DMS 273 (cell line): ENCODE measurements around the gene GEMIN7.
A peak's percentile ranks its signal among the peaks of the same experiment; 100 is the strongest.

Experiments used
- DNase-seq: peaks from one replicate; lab custom pipeline; 2025; ENCODE audit not compliant: unreplicated experiment; lab: John Stamatoyannopoulos, UW

GEMIN7 gene, protein sequence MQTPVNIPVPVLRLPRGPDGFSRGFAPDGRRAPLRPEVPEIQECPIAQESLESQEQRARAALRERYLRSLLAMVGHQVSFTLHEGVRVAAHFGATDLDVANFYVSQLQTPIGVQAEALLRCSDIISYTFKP

DNA sequence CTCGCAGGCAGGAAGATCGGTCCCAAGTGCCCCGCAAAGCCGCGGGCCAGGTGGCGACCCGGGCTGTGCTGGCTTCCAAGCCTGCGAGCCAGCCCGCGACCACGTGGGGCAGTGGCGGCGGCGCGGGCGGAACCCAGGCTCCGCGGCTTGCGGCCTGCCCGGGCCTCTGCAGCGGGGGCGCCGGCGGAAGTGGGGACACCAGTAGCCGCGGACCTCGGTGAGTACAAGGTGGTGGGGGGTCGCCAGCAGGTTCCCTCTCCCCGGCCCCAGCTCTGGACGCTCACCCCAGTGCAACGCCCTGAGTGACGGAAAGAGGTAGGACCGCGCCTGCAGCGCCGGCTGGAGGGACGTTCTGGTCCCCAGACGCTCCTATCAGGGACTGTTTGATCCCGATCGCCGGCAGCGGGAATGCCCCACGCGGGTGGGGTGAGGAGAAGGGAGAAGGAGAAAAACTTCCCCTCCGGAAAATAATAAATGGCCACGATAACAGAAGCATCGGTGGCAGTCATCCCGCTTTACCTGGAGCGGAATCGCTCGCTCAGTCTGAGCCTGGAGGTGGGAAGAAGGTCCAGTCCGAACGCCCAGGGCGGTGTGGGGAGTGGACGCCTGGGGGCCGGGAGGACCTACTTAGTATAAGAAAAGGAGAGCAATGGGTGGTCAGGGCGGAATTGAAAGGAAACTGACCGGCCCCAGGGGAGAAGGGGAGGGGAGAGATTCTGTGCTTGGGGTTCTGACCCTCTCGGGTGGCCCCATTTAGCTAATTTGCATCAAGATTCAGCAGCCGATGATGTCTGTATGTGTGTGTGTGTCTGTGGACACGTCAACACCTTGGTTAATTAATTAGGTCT is at the start of gene GEMIN7:
TSS of gene GEMIN7 (plus strand) at position 198 of the 848 bp plus-strand sequence. CDS start 10,855 bp downstream, outside the sequence.
- peak; percentile 94 for DNase-seq

DNA sequence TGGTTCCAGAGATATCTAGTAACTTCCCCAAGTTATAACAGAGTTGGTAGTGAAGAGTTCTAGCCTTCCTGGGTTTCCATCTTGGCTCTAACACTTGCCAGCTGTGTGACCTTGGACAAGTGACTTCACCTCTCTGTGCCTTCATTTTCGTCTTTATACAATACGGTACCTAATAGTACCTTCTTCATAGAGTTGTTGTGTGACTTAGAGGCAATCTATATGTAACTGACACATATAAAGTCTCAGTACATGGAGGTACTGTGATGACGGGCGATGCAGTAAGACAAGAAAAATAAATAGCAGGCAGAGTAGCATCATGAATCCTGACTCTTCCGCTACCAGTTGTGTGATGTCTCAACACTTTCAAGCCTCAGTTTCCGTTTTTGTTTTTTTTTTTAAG is 48.2 kb upstream of the GEMIN7 start:
- no peak for DNase-seq

DNA sequence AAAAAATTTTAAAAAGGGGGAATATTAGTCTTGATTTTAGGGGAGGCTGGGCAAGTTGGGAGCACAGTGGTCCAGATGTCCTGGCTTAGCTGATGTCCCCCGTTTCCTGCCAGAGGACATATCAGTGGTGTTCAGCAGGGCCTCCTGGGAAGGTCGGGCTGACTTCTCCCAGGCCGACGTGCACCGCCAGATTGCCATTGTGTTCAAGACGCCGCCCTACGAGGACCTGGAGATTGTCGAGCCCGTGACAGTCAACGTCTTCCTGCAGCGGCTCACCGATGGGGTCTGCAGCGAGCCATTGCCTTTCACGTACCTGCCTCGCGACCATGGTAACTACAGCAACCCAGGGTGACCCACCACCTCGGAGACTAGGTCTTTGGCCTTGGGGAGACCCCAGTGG is 46.6 kb upstream of the GEMIN7 start:
- DNase-seq, result no peak

DNA sequence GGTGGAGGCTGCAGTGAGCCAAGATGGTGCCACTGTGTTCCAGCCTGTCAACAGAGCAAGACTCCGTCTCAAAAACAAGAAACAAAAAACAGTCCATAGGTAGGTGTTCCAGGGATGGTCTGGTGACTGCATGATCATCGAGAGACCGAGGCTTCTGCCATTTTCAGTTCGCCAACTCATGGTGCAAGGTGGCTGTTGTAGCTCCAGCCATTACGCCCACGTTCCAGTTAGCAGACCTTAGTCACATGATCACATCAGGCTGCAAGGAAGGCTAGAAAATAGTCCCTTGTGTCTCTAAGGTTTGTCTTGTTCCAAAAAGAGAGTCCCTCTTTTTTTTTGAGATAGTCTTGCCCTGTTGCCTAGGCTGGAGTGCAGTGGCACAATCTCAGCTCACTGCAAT is 43.3 kb upstream of the GEMIN7 start:
- DNase-seq, result no peak

DNA sequence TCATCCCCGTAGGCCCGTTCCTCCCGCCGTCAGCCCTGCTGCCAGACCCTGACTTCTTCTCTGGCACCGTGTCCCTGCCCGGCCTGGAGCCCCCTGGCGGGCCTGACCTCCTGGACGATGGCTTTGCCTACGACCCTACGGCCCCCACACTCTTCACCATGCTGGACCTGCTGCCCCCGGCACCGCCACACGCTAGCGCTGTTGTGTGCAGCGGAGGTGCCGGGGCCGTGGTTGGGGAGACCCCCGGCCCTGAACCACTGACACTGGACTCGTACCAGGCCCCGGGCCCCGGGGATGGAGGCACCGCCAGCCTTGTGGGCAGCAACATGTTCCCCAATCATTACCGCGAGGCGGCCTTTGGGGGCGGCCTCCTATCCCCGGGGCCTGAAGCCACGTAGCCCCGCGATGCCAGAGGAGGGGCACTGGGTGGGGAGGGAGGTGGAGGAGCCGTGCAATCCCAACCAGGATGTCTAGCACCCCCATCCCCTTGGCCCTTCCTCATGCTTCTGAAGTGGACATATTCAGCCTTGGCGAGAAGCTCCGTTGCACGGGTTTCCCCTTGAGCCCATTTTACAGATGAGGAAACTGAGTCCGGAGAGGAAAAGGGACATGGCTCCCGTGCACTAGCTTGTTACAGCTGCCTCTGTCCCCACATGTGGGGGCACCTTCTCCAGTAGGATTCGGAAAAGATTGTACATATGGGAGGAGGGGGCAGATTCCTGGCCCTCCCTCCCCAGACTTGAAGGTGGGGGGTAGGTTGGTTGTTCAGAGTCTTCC is 41.5 kb upstream of the GEMIN7 start:
- no peak for DNase-seq

DNA sequence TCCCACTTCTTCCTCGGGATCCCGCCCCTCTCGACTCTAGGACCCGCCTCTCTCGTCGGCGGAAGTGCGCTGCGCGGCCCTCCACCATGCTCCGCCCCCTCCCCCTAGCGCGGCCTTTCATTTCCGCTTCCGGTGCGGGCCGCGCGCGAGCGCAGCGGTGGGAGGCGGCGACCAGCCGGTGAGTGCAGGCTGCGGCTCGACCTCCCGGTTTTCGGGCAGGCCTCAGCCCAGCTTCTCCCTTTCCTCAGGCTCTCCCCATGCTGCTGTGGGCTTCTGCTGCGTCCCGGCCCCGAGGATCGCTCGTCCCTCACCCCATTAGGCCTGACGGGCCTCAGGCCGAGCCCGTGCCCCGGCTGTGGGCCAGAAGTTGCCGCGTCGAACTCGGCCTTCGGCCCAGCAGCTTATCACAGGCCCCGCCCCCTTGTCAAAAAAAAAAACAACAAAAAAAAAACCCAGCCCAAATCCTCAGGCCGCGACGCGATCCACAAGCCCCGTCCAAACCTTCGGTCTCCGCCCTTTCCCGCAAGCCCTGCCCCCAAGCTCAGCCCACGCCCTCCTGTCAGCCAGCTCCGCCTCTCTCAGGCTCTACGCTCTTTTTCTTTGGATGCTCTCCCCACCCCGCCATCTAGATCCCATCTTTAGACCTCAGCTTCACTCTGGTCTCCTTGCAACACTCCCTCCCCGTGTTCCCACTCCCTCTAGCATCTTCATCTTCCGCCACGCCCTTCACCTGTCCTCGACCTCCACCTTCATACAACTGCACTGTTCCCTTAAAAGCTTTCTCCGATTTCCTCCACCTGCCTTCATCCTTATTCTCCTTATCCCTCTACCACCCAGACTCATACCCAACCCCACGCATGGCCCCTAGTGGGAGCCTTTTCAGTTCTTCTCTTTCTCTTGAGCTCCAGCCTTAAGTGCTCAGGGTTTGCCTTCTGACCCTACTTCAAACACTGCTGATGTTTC is 39.8 kb upstream of the GEMIN7 start, which contains the start of gene CLASRP:
TSS of gene CLASRP (plus strand) at position 115 of the 963 bp plus-strand sequence. CDS start 1,168 bp downstream, outside the sequence.
- peak; percentile 97 for DNase-seq

DNA sequence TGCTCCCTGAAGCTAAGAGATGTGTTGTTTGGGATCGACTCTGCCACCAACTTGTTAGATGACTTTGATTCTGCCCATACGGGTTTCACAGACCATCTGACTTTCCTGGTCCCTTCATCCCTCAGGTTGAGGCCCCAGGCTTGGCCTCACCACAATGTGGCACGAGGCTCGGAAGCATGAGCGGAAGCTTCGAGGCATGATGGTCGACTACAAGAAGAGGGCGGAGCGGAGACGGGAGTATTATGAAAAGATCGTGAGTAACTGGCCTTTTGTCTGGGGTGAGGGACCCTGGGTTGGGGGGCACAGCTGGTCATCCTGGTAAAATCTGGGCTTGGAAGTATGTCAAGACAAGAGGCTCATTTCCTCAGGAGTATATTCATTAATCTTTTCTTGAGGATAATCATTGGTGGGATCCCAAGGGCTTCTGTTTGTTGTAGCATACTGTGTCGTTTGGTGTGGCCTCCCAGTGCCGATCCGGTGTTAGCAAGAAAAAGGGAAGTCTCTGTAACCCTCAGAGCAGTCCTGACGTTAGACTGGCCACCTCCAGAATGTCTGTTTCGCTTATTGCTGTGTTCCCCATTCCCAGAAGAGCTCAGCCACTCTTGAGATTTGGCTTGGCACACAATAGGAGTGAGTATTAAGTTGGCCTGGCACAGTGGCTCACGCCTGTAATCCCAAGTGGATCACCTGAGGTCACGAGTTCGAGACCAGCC is 38.8 kb upstream of the GEMIN7 start:
- no peak for DNase-seq

DNA sequence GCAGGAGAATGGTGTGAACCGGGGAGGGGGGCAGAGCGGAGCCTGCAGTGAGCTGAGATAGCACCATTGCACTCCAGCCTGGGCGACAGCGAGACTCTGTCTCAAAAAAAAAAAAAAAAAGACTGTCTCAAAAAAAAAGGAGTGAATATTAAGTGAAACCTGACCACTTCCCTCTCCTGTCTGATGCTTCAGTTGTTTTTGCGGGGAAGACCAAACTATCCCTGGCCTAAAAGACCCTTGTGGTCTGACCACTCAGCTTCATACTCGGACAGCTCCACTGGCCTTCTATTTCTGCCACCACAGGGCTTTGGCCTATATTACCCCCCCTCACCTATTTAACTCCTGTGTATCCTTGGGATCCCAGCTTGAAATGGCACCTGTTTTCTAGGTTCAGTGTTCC is 37.9 kb upstream of the GEMIN7 start:
- no peak for DNase-seq

DNA sequence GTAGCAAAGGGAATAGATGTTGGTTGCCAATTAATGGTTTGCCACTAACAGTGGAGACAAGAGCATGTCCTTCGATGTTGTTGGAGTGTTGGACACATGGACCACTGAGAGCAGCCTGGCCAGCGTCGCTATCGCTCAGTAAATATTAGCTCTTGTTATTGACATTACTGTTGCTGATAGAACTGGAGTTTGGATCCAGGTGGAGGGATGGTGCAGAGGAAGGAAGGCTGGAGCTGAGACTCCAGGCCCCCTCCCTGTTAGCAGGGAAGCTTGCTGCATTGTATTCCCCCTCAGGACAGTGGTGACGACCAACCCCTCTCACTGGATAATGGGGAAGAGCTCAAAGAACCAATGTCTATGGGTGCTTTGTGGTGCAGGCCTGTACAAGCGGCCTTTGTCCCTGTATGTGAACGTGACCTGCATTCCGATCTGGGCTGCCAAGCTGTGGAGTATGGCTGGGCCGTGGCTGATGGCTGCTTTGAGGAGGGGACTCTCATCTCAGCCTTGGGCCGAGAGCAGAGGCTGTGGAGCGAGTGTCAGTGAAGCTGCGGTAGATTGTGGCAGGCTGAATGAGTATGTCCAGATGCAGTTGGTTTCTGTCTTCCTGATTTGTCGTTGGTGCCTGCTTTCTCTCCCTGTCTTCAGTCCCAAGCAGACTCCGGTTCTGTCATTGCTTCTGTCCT is 33.2 kb upstream of the GEMIN7 start:
- DNase-seq, result no peak

DNA sequence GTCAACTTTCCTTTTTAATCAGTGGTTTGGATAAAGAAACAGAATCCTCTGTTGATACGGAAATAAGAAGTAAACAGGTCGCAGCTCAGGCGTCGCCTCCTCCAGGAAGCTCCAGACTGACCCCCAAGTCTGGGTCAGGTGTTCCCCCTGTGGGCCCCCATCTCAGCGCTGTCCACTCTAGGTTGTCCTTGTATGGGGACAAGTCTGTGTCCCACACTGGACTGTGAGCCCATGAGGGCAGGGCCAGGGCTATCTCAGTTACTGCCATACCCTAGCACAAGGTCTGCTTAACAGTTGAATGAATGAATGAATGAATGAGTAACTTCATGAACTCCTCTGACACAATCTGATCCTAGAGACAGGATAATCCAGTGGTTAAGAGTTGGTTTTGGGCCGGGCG is 32.7 kb upstream of the GEMIN7 start:
- no peak for DNase-seq

DNA sequence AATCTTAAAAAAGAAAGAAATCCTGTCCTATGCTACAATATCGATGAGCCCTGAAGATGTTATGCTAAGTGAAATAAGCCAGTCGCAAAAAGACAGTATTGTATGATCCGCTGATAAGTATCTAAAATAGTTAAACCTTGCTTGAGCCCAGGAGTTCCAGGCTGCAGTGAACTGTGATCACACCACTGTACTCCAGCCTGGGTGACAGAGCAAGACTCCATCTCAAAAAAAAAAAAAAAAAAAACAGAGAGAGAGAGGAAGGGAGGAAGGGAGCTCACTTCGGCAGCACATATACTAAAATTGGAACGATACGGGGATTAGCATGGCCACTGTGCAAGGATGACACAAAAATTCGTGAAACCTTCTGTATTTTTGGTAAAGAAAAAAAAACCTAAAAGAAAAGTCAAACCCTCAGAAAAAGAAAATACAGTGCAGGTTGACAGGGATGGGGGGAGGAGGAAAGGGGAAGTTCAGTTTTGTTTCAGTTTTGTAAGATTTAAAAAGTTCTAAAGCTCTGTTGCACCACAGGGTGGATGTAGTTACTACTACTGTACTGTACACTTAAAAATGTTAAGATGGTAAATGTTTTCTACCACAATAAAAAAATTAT is 31.8 kb upstream of the GEMIN7 start:
- DNase-seq, result no peak

DNA sequence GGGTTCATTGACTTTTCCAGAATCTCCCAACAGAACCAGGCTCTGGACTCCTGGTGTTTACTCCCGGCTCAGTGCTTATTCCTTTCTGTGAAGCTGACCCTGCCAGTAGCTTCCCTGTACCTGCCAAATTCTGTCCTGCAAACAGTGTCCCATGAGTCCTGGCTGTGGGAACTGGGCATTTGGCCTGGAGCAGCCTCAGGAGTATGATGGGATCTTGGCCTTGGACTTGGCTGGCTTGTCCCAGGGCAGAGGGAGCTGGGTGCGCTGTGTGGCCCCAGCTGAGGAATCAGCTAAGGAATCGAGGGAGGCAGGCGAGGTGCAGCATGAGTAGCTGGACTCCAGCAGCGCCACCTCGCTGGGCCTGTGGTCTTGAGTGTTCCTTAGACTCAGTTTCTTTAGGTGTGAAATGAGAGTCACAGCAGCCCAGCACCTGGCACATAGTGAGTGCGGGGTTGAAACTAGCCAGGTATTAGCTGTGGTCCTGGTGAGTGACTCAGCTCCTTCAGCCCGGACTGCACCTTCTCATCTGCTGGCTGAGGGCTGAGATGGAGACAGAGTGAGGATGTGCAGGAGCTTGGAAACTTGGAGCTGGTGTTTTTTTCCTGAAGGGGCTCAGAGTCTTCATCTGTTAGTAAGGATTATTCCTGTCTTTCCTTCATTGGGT is 29.9 kb upstream of the GEMIN7 start:
- DNase-seq, result no peak

DNA sequence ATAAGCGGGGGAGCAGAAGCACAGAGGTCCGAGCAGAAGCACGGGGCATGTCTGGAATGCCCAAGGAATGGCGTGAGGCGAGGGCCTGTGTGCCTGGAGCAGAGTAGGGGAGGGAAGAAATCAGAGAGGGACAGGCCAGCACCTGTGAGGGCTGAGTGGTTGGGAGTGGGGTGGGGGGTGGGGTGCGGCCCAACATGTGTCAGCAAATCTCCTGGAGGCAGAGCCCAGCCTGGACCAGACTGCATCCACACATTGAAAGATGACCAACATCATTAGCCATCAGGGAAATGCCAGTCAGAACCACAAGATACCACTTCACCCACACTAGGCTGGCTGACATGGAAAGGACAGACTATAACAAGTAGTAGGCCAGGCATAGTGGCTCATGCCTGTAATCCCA is 29.0 kb upstream of the GEMIN7 start:
- DNase-seq, result no peak

DNA sequence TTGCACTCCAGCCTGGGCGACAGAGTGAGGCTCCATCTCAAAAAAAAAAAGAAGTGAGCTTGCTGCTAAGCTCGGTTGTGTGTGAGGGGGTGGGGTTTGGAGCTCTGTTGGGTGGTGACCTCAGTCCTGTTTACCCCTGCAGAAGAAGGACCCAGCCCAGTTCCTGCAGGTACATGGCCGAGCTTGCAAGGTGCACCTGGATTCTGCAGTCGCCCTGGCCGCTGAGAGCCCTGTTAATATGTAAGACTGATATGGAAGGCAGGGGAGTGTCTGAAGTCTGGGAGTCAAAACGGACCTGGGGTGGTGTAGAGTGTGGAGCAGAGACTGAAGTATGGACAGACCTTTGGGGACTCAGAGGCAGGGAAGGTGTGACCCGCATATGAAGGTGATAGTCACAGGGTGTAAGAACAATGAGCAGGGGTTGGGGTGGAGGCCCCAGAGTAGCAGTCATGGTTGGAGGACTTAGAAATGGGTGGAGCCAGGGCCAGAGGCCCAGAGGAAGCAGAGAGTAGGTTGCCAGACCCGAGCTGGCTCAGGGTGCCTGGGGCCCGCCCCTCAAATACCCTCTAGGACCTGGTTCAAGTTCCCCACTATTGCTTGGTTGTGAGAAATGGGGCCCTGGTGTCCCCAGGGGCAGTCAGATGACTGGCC is 27.0 kb upstream of the GEMIN7 start:
- DNase-seq, result no peak

DNA sequence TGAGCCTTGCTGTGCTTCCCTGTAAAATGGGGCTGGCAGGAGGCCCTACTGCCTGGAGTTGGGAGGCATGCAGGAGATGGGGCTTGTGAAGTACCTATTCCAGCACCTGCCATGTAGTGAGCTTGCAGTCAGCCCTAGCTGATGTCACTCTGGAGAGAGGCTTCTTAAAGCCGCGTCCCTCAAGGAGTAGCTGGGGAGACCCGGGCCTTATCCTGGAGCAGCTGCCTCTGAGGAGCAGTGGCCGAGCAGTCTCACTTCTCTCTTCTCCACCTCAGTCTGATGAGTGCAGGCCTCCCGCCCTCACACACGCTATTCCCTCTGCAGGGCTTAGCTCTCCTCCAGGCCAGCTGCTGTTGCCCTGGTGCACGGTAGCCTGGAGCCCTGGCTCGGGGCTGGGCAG is 22.2 kb upstream of the GEMIN7 start:
- no peak for DNase-seq

DNA sequence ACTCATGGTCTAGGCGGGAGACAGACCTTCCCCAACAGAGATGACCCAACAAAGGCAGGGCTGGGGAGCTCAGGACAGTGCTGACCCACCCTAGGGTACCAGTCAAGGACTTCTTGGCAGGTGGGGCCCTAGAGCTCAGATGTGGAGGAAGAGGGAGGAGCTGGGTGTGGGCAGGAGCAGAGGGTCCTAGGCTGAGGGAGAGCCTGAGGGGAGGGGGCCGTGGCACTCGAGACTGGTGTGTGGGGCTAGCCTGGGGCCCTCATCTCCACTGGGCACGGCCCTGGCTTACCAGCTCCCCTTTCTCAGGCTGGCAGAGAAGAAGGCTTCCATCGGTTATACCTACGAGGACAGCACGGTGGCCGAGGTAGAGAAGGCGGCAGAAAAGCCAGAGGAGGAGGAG is 21.6 kb upstream of the GEMIN7 start:
- DNase-seq, result no peak

DNA sequence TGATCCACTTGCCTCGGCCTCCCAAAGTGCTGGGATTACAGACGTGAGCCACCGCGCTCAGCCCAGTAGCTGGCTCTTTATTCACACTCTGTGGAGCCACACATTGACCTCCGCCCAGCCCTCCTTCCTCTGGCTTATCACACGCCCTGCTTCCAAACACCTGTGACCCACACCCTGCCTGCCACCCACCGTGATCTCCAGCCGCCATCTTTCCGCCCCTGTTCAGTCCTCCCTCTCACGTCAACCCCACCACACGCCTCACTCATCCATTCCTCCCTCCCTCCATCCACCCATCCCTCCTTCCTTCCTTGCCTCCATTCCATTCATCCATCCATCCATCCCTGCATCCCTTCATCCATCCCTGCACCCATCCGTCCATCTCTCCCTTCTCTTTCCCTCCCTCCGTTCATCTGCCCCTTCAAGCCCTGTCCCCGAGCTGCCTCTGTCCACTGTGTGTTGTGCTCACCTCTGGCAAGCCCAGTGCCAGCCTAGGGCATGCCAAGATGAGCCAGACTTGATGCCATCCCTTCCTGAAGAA is 20.4 kb upstream of the GEMIN7 start:
- no peak for DNase-seq
